ENCODE measurements around the gene TGM3. TPM values are rescaled to one million over a fixed set of nuclear protein-coding genes. Genes with fewer than 3 reads are reported as not detected.

The TGM3 gene
- polyA plus RNA-seq, 1 donor from 2014 or later: 0.24 TPM

- Histone ChIP-seq H3K9ac (ENCODE audit: low read length) (no peak overlapping the region), H3K36me3 (ENCODE audit: insufficient read depth, low read length) (no peaks in the 10 kb centered on the region), H3K9me3 (ENCODE audit: low read length) (no peaks in the 10 kb centered on the region), H3K9me2 (ENCODE audit: insufficient read depth, low read length) (no peaks in the 10 kb centered on the region), H3F3A (ENCODE audit: insufficient read depth, low read length, poor library complexity, severe bottlenecking) (no peaks in the 10 kb centered on the region), H3K79me2 (replicated peaks; ENCODE audit: insufficient read depth, low read length) (no peaks in the 10 kb centered on the region), H4K20me1 (ENCODE audit: insufficient read depth) (no peaks in the 10 kb centered on the region), H2AFZ (ENCODE audit: low read depth, low read length) (no peak overlapping the region), H3K27ac (ENCODE audit: low read length) (no peak overlapping the region), H3K4me2 (ENCODE audit: low read length) (no peak overlapping the region), H3K27me3 (ENCODE audit: insufficient read depth, low read depth, low read length) (no peaks in the 10 kb centered on the region), H3K4me3 (ENCODE audit: low read length) (no peak overlapping the region)
- TF ChIP-seq CTCF (IDR thresholded peaks at IDR 0.05; ENCODE audit: poor library complexity, severe bottlenecking) (no peak), POLR2AphosphoS5 (IDR thresholded peaks at IDR 0.05) (no peak), RAD21 (conservative IDR thresholded peaks at IDR 0.05) (no peak), EP300 (conservative IDR thresholded peaks at IDR 0.05; ENCODE audit: poor library complexity, severe bottlenecking) (no peak), TAF1 (IDR thresholded peaks at IDR 0.05; ENCODE audit: low read depth) (no peak), SMC3 (conservative IDR thresholded peaks at IDR 0.05; ENCODE audit: poor library complexity) (no peak), REST (IDR thresholded peaks at IDR 0.05; ENCODE audit: borderline replicate concordance) (no peak)
Observed at GRCh38 chr20:2304180-2304579, 8.4 kb downstream of the TGM3 start.

GRCh38 chr20:2305029-2305428 is 9.2 kb downstream of the TGM3 start:
- Histone ChIP-seq H3K27ac (ENCODE audit: low read length) (no peak overlapping the region), H3K9me3 (ENCODE audit: low read length) (no peaks in the 10 kb centered on the region), H3K9me2 (ENCODE audit: insufficient read depth, low read length) (no peaks in the 10 kb centered on the region), H4K20me1 (ENCODE audit: insufficient read depth) (no peaks in the 10 kb centered on the region), H3K4me2 (ENCODE audit: low read length) (no peak overlapping the region), H3K4me3 (ENCODE audit: low read length) (no peak overlapping the region), H2AFZ (ENCODE audit: low read depth, low read length) (no peak overlapping the region), H3K27me3 (ENCODE audit: insufficient read depth, low read depth, low read length) (no peaks in the 10 kb centered on the region), H3K79me2 (replicated peaks; ENCODE audit: insufficient read depth, low read length) (no peaks in the 10 kb centered on the region), H3K9ac (ENCODE audit: low read length) (no peak overlapping the region), H3K36me3 (ENCODE audit: insufficient read depth, low read length) (no peaks in the 10 kb centered on the region), H3F3A (ENCODE audit: insufficient read depth, low read length, poor library complexity, severe bottlenecking) (no peaks in the 10 kb centered on the region)
- TF ChIP-seq EP300 (conservative IDR thresholded peaks at IDR 0.05; ENCODE audit: poor library complexity, severe bottlenecking) (no peak), RAD21 (conservative IDR thresholded peaks at IDR 0.05) (no peak), CTCF (IDR thresholded peaks at IDR 0.05; ENCODE audit: poor library complexity, severe bottlenecking) (no peak), TAF1 (IDR thresholded peaks at IDR 0.05; ENCODE audit: low read depth) (no peak), SMC3 (conservative IDR thresholded peaks at IDR 0.05; ENCODE audit: poor library complexity) (no peak), POLR2AphosphoS5 (IDR thresholded peaks at IDR 0.05) (no peak), MXI1 (conservative IDR thresholded peaks at IDR 0.05; ENCODE audit: poor library complexity, severe bottlenecking) (no peak), EZH2 (IDR thresholded peaks at IDR 0.05; ENCODE audit: borderline replicate concordance, insufficient read depth, low read length, poor library complexity, severe bottlenecking) (no peak), REST (IDR thresholded peaks at IDR 0.05; ENCODE audit: borderline replicate concordance) (no peak)

Measured in neural cell (in vitro differentiated cells).